ENCODE data around the gene PAOX.

PAOX gene

GRCh38 chr10:133368153-133368552, 10.9 kb upstream of the PAOX start:
- H3K4me3 ChIP-seq (ENCODE audit: low read depth in 1 of 2, low read length in 2 of 2) = no peak overlapping the region
- no peak for ATAC-seq (ENCODE audit: insufficient read depth, low read depth)
- H3K27me3 ChIP-seq (ENCODE audit: insufficient read depth, low read length, poor library complexity) = no peaks in the 10 kb centered on the region
- no peak overlapping the region for H2AFZ ChIP-seq (ENCODE audit: low read depth, low read length)
- no peak for DNase-seq
- TF ChIP-seq CTCF (IDR thresholded peaks at IDR 0.05; ENCODE audit: borderline replicate concordance, extremely low read depth, low read length, poor library complexity, severe bottlenecking) (no peak), EZH2 (IDR thresholded peaks at IDR 0.05; ENCODE audit: borderline replicate concordance, low read depth, low read length, severe bottlenecking) (no peak)
- no peaks in the 10 kb centered on the region for H3K9me3 ChIP-seq (ENCODE audit: insufficient read depth, low read length, severe bottlenecking)
- no peak overlapping the region for H3K9ac ChIP-seq (ENCODE audit: low read depth, low read length)
- no peak overlapping the region for H3K27ac ChIP-seq (ENCODE audit: low read length)
- H3K79me2 ChIP-seq (ENCODE audit: insufficient read depth, low read length) = peaks cover 6% of the 10 kb centered on the region
- H4K20me1 ChIP-seq (ENCODE audit: insufficient read depth, low read length) = no peaks in the 10 kb centered on the region; the same call in 1 of the 2 replicates
- peaks cover 10% of the 10 kb centered on the region for H3K4me1 ChIP-seq (ENCODE audit: insufficient read depth, low read length)
- H3K4me2 ChIP-seq (ENCODE audit: insufficient read depth, low read length) = no peak overlapping the region
- H3K36me3 ChIP-seq (ENCODE audit: insufficient read depth, low read length) = peaks cover 66% of the 10 kb centered on the region

DNA sequence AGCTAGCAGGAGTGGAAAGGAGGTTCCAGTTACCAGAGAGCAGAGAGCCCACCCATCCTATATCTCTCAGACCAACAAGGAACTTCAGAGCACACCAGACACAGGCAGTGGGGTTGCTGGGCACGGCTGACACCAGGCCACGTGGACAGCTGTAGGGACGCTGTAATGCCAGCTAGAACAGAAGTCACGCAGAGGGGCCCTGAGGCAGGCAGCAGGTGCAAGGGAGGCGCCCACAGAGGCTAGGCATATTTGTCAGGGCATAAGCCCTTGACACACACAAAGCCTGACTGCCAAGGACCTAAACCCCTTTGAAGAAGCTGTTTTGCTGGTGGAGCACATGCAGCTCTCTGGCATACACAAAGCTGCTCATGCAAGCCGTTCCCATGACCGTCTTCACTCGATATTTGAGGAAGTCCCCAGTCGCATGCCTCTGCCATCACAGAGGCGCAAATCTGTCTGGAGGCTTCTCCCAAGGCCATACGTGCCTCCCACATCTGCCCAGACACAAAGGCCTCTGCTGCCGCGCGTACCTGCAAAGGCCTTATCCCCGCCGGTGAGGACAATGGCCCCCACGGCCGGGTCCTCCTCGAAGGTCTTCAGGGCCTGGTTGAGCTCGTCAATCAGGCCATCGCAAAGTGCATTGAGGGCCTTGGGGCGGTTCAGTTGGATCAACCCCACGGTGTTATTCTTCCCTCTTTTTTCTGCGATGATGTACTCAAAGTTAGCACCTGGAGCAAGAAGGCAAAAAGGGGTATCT, 8.9 kb upstream of the PAOX start:
- Histone ChIP-seq H3K79me2 (ENCODE audit: insufficient read depth, low read length) (peaks cover 6% of the 10 kb centered on the region), H3K9ac (ENCODE audit: low read depth, low read length) (no peak overlapping the region), H3K4me2 (ENCODE audit: insufficient read depth, low read length) (no peak overlapping the region), H3K36me3 (ENCODE audit: insufficient read depth, low read length) (peaks cover 51% of the 10 kb centered on the region), H3K27me3 (ENCODE audit: insufficient read depth, low read length, poor library complexity) (no peaks in the 10 kb centered on the region), H4K20me1 (ENCODE audit: insufficient read depth, low read length) (no peaks in the 10 kb centered on the region; the same call in 1 of the 2 replicates), H3K27ac (ENCODE audit: low read length) (no peak overlapping the region), H3K9me3 (ENCODE audit: insufficient read depth, low read length, severe bottlenecking) (no peaks in the 10 kb centered on the region), H3K4me1 (ENCODE audit: insufficient read depth, low read length) (peaks cover 17% of the 10 kb centered on the region), H2AFZ (ENCODE audit: low read depth, low read length) (no peak overlapping the region), H3K4me3 (ENCODE audit: low read depth in 1 of 2, low read length in 2 of 2) (no peak overlapping the region)
- no peak for DNase-seq
- ATAC-seq (ENCODE audit: insufficient read depth, low read depth) = no peak
- TF ChIP-seq CTCF (IDR thresholded peaks at IDR 0.05; ENCODE audit: borderline replicate concordance, extremely low read depth, low read length, poor library complexity, severe bottlenecking) (no peak), EZH2 (IDR thresholded peaks at IDR 0.05; ENCODE audit: borderline replicate concordance, low read depth, low read length, severe bottlenecking) (no peak)

DNA sequence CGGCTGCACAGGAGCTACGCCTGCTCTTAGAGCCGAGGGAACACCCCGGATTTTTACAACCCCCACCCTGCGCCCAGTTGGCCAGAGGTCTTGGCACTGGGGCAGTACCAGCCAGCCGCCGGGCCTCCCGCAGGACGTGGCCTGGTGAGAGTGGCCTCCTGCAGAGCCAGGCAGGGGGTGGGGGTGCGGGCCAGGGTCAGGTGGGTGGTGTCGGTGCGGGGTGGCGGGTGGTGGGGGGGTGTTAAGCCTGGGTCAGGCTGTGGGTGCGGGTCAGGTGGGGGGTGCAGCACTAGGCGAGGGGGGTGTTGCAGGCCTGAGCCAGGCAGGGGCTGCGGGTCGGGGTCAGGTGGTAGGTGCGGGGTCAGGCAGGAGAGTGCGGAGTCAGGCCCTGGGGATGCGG, 6.6 kb upstream of the PAOX start:
- H3K9me3 ChIP-seq (ENCODE audit: insufficient read depth, low read length, severe bottlenecking) = no peaks in the 10 kb centered on the region
- H3K4me2 ChIP-seq (ENCODE audit: insufficient read depth, low read length) = peak overlapping the region; percentile 77
- H3K27ac ChIP-seq (ENCODE audit: low read length) = no peak overlapping the region
- H3K4me3 ChIP-seq (ENCODE audit: low read depth in 1 of 2, low read length in 2 of 2) = peak overlapping the region; percentile 12 to 92; a peak in 3 of 4 replicates
- peak overlapping the region; percentile 42; the same call in 1 of the 2 replicates for H3K9ac ChIP-seq (ENCODE audit: low read depth, low read length)
- H3K36me3 ChIP-seq (ENCODE audit: insufficient read depth, low read length) = peaks cover 33% of the 10 kb centered on the region
- no peak for ATAC-seq (ENCODE audit: insufficient read depth, low read depth)
- no peaks in the 10 kb centered on the region for H4K20me1 ChIP-seq (ENCODE audit: insufficient read depth, low read length)
- H2AFZ ChIP-seq (ENCODE audit: low read depth, low read length) = no peak overlapping the region
- H3K79me2 ChIP-seq (ENCODE audit: insufficient read depth, low read length) = peaks cover 6% of the 10 kb centered on the region
- no peak for DNase-seq
- no peaks in the 10 kb centered on the region for H3K27me3 ChIP-seq (ENCODE audit: insufficient read depth, low read length, poor library complexity)
- TF ChIP-seq EZH2 (IDR thresholded peaks at IDR 0.05; ENCODE audit: borderline replicate concordance, low read depth, low read length, severe bottlenecking) (no peak), CTCF (IDR thresholded peaks at IDR 0.05; ENCODE audit: borderline replicate concordance, extremely low read depth, low read length, poor library complexity, severe bottlenecking) (no peak)
- peaks cover 21% of the 10 kb centered on the region for H3K4me1 ChIP-seq (ENCODE audit: insufficient read depth, low read length)

All from DND-41 (cell line).